Iris pigment epithelial cell (primary cell): ENCODE results near the gene APOBEC3G.
"Not testable (repeated sequence)": the region's sequence is repeated elsewhere in the genome, so short reads cannot be mapped to it uniquely, and the experiment has no call there.

Experiments used
- DNase-seq: peaks from one replicate; pipeline ENCODE4 v3.0.0-alpha.2; 2011; ENCODE audit warnings: low read depth

APOBEC3G gene

DNA sequence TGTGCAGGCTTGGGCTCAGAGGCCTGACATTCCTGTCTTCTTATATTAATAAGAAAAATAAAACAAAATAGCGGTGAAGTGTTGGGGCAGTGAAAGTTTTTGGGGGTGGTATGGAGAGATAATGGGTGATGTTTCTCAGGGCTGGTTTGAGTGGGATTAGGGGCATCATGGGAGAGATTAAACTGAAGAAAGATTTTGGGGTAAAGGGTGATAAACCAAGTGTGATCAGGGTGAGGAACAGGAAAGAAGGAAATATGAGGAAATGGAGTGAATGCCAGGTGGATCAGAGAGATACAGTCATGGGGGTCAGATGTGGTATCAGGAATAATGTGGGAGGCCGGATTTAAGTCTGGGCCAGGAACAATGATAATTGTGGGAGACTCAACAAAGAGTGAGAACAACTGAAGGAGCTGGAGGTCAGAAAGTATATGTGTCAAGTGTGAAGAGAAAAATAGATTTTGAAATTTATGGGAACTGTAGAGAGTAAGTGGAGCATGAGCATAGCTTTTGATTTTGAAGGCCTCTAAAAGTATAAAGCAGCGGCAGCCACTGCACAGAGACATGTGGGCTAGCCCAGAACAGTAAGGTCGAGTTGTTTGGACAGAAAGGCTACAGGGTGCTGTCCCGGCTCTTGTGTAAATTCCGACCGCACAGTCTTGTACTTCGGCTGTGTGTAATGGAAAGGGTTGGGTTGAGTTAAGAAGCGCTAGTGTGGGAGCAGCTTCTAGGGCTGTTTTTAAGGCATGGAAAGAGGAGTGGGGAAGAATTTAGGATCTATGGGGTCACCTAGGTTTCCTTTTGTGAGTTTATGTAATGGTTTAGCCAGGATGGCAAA is 10.4 kb upstream of the APOBEC3G start:
- DNase-seq = not testable (repeated sequence)

- no peak for DNase-seq
Measured at GRCh38 chr22:39068033-39068785, 8.9 kb upstream of the APOBEC3G start.

GRCh38 chr22:39070186-39070585 is 6.9 kb upstream of the APOBEC3G start:
- no peak for DNase-seq

- not testable (repeated sequence) for DNase-seq
Measured at GRCh38 chr22:39072581-39072981, 4.5 kb upstream of the APOBEC3G start.

DNA sequence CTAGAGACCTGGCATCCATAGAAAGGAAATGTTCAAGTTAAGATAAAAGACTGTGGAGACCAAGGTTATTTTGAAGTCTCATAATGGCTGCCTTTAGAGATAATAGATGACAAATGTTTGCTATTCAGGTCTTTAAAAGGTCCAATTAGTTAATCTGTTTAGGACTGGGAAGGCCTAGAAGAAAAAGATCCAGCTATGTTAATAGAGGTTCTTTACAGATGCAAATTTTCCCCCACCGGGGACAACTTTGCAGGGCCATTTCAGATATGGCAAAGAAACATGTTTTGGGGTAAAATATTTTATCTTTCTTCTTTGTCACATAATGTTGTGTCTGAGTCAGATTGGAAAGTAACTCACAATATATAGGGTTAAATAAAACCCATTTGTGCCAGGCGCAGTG is 3.1 kb upstream of the APOBEC3G start:
- DNase-seq = no peak

DNA sequence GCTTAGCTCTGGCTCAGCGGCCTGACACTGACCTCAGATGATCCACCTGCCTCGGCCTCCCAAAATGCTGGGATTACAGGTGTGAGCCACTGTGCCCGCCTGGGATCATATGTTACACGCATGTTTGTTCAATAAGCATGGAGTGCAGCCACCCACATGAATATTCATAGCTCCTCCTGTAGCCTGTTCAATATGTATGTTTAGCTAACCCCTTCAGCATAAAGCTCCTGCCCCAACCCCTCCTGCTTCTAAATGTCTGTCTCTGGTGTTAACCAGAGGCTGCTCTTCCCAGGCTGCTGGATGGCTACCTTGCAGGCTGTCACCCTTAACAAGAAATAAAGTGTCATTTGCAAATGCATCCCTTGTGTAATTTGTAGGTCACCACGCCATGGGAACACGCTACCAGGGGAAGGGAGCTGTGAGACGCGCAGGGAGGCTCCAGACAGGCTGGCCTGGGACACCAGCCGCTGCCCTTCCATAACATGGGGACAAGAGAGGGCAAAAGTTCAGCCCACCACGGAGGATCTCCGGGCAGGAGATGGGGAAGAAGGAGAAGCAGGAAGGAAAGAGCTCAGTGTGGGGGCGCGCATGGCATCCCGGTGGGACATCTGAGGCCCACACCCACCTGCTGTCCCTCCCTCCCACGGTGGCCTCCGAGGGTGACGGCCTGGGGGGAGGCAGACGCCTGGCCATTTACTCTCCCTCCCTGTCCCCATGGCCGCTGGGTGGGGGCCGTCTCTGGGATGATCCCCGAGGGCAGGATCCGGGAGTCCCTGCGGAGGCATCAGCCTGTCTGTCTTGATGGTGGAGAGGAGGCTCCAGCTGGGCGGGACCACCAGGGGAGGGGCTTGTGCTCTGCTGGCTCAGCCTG is 685 bp upstream of the APOBEC3G start:
- DNase-seq = not testable (repeated sequence)

GRCh38 chr22:39077912-39078311 is 837 bp downstream of the APOBEC3G start:
- not testable (repeated sequence) for DNase-seq

DNA sequence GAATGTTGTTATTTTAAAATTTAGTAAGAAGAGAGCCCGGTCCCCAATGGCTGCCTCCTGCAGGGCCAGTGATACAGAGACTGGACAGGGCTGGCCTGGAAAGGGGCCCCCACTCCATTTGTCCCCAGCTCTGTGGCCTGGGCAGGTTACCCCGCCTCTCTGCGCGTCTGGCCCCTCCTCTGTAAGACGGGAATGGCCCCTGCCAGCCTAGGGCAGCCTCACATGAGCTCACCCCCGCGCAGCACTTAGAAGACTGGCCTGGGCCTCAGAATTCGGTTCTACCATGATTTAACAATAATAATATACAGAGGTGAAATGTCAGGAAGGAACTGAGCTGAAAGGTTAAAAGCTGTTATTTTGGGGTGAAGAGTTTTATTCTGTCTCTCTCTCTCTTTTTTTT is 1.3 kb downstream of the APOBEC3G start:
- DNase-seq = no peak

DNA sequence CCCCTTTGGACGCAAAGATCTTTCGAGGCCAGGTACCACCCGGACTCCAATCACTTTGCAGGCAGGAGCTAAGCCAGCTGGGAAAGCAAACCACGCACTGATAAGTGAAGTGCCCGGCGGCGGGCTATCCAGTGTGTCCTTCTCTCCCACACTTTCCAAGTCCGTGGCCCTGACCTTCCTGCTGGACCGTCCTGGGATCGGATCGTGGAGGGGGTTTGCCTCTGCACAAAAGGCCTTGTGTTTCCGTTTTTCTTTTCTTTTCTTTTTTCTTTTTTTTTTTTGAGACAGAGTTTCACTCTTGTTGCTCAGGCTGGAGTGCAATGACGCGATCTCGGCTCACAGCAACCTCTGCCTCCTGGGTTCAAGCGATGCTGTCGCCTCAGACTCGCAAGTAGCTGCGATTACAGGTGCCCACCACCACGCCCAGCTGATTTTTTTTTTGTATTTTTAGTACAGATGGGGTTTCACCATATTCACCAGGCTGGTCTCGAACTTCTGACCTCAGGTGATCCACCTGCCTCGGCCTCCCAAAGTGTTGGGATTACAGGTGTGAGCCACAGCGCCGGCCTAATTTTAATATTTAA is 2.1 kb downstream of the APOBEC3G start:
- not testable (repeated sequence) for DNase-seq

GRCh38 chr22:39080052-39080762 is 3.1 kb downstream of the APOBEC3G start:
- no peak for DNase-seq

DNA sequence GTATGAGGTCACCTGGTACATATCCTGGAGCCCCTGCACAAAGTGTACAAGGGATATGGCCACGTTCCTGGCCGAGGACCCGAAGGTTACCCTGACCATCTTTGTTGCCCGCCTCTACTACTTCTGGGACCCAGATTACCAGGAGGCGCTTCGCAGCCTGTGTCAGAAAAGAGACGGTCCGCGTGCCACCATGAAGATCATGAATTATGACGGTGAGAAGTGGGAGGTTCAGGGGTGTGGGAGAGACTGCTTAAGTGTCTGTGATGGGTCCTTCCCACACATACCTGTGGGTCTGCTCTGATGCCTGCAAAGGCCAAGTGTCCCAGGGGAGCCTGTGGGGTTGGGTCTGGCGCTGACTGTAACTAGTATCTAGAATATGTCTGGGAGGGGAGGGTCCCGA is 3.9 kb downstream of the APOBEC3G start:
- no peak for DNase-seq

GRCh38 chr22:39081598-39081997 is 4.5 kb downstream of the APOBEC3G start:
- DNase-seq = no peak

DNA sequence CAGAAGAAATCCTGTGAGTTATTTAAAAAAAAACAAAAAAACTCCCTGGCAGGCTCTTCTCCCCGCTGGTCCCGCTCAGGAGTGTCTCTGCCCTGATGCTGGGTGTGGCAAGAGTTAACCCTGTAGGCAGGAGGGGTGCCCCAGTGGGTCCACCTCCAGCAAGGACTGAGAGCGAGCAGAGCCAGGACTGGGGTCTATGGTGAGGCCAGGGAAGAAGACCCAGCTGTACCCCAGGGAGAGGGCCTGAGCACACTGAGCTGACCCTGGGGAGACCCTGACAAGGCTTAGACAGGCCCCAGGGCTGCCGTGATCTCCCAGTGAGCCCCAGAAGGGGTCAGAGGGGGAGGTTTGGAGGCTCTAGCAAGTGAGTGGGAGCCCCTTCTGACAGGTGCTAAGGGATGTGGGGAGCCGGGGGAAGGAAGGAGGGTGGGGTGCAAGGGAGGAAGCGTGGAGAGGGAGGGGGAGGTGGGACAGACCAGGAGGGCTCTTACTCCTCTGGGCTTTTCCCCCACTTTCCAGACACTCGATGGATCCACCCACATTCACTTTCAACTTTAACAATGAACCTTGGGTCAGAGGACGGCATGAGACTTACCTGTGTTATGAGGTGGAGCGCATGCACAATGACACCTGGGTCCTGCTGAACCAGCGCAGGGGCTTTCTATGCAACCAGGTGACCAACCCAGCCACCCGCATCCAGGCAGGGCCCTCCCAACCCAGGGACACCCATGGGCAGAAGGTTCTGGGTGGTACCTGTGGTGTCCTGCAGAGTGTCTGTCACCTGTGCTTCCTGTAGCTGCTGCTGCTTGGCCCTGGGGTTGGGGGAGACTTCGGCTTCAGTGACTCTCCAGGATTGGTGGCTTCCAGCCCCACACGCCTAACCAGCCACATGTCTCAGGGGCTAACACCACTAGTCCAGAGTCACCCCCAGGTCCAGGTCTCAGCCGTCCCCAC is 6.4 kb downstream of the APOBEC3G start:
- no peak for DNase-seq

DNA sequence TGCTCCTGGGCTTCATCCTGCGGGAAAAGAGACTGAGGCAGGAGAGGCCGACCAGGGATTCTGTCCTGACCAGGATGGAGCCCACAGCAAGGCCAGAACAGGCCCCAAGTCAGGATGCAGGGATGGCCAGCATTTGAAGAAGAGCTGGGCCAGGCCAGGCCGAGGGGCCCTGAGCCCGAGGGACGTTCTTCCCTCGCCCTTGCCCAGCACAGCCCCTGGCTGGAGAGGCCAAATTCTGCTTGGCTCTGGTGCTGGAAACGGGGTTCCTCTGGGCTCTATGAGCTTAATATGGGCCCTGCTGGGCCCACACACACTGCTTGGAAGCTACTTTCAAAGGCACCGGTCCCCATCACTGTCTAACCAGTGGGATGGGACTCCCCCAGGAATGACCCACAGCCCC is 7.6 kb downstream of the APOBEC3G start:
- DNase-seq = no peak

- DNase-seq = no peak
Measured at GRCh38 chr22:39087098-39087497, 10.0 kb downstream of the APOBEC3G start.

- DNase-seq = no peak
Measured at GRCh38 chr22:39087881-39088684, 11.0 kb downstream of the APOBEC3G start.

DNA sequence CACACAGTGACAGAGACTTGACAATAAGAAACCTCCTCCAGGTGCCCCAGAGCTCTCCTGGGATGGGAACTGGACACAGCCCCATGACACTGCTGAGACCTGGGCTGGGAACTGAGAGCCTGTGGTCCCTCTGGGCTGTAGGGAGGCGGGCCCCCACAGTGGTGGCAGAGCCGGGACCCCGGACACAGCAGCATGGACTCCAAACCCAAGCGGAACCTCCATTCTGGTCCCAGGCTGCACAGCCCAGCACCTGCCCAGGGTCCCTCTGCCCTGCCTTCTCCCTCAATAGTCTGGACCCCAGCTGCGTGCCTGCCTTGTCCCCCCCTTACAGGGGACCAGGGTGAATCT is 11.6 kb downstream of the APOBEC3G start:
- no peak for DNase-seq

GRCh38 chr22:39089928-39090327 is 12.9 kb downstream of the APOBEC3G start:
- DNase-seq = no peak

DNA sequence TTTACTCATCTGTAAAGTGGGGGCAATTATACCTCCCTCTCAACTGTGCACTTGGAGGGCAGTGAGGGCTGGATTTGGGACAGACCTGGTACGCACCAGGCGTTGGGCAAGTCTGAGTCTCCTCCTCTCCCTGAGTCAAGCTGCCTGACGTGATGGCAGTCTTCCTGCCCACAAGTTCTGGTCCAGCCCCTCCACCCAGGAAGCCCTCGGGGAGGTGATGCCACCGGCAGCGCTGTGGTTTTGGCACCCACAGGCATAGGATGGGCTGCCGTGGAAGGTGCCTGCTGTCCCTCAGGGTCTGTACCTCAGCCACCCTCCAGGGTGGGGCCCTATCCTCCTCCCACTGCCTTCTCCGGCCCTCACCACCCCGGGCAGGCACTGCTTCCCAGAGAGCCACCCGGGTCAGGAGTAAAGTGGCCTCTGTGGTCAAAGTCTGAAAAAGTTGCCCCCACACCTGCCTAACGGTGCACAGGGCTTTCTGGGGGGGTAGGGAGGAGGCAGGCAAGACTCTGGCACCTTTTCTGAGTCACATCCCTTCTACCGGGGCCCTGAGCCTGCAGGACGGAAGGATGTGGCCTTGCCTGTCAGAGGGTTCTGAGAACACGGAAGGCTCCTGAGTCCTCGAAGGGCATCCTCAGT is 13.5 kb downstream of the APOBEC3G start:
- DNase-seq = no peak
